Esophagus mucosa (tissue), 1 donor: Measurements from ENCODE around the gene PDLIM3. TPM values are rescaled to one million over a fixed set of nuclear protein-coding genes. Genes with fewer than 3 reads are reported as not detected.
"Not testable (repeated sequence)": the region's sequence is repeated elsewhere in the genome, so short reads cannot be mapped to it uniquely, and the experiment has no call there.

Source experiments
- ATAC-seq: fragments of 200-7000 bp; cut with Tn5 transposase; one replicate; pipeline ENCODE4 v1.9.1; 2020
- total RNA-seq: library from RNA; stranded (reverse); gene quantifications from one replicate; pipeline ENCODE4 v1.2.4, GENCODE V29; 2023
- donor health status: DM: yes; HTN: yes; CAD: no.

PDLIM3 gene
- total RNA-seq, 1 donor from 2014 or later = 6.4 TPM

DNA sequence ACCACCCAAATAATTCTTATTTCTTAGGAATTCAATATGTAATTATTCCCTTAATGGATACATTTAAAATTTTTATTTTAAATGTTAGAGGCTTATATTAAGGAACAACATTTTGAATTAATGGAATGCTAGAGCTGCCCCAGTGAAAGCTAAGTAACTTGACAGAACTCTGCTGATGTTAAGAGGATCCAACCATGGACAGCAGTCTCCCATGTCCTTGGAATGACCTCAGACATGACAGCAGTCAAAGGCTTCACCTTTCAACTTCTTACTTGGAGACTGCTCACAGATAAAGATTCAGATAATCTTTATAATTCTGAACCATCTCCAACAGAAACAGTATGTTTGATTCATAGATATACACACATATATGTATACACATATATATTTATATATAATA is 17.2 kb downstream of the PDLIM3 start:
- no peak for ATAC-seq

GRCh38 chr4:185515248-185515647 is 20.1 kb downstream of the PDLIM3 start:
- no peak for ATAC-seq

DNA sequence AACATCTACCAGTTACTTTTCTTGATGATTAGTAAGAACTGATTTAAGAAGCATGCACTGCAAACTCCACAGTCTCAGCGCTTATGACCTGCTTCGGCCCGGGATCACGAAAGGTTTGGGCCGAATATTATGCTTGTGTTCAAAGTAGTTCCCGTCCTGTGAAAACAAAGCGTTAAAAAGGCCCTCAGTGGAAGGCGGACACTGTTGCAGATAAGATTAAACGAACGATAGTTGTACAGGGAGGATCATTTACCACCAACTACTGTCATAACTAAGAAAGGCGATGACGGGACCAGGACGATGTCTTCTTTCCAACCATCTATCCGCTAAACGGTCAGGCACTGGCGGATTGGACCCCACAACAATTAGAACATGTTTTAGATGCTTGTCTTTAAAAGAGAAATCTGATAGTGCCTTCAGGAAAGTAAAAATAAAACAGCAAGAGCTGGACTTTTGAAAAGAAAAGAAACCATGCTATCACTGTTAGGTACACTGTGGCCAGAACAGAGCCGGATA is 21.1 kb downstream of the PDLIM3 start:
- ATAC-seq = no peak

- ATAC-seq = no peak
Observed at GRCh38 chr4:185513489-185514181, 21.7 kb downstream of the PDLIM3 start.

DNA sequence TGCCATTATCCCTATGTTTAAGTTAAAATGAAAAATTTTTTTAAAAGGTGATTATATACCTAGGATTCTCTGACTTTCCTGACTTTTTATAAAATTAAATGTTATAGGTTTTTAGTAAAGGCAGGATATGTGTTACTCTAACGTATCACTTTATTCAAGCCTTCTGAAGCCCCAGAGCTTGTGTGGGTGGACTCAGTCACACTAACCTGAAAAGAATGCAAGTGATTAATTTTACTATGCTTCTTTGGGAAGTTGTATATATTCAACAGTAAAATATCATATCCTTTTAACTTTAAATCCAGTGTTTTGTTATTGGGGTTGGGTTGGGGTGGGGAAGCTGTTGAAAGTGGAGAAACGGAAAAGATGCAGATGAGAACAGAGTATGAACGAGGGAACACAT is 22.8 kb downstream of the PDLIM3 start:
- no peak for ATAC-seq

- not testable (repeated sequence) for ATAC-seq
Observed at GRCh38 chr4:185511243-185511642, 24.1 kb downstream of the PDLIM3 start.

DNA sequence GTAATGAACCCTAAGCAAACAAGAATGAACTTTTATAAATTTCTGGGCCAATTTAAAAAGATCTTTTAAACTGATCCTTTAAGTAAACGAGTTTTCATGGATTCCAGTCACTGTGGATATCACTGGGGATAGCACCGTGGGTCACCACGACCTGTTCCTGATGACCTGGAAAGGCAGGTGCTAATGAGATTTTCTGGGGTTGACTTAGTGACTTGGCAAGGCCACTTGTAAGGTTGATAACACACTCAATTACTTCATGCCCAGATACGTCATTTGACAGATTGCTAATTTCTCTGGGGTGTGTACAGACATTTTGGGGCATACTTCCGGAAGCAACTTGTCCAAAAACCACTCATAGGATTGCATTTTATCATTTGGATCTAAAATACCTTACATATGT is 24.5 kb downstream of the PDLIM3 start:
- ATAC-seq = no peak

GRCh38 chr4:185508181-185508580 is 27.1 kb downstream of the PDLIM3 start:
- peak; percentile 85 for ATAC-seq

DNA sequence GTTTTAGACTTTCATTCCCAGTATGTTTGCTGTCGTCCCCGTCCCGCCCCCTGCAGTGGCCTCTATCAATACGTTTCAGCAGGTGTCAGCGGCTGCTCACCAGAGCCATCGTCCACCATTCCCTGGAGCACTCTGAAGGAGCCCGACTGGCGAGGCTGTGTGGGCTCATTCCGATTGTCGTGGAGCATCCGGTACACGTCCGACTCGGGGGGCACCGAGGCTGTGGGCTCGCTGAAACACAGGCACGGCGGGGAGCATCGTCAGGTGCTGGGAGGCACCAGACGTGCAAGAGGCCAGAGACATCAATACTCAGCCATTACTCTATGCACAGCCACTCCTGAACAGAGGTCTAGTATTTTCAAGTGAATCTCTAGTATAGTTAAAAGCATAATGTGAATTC is 28.9 kb downstream of the PDLIM3 start:
- no peak for ATAC-seq

- no peak for ATAC-seq
Observed at GRCh38 chr4:185504098-185505047, 30.9 kb downstream of the PDLIM3 start.

- ATAC-seq = no peak
Observed at GRCh38 chr4:185502386-185502785, 32.9 kb downstream of the PDLIM3 start.

GRCh38 chr4:185500576-185500975 is 34.7 kb downstream of the PDLIM3 start:
- ATAC-seq = no peak

DNA sequence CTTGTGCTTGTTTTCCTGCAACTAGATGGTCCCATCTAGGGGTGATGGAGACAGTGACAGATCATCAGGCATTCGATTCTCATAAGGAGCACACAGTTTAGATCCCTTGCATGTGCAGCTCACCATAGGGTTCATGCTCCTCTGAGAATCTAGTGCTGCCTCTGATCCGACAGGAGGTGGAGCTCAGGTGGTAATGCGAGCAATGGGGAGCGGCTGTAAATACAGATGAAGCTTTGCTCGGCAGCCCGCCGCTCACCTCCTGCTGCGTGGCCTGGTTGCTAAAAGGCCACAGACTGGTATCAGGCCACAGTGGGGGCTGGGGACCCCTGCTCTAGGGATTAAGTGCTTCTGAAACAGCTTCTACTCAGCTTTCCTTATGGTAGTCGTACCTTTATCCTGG is 35.3 kb downstream of the PDLIM3 start:
- ATAC-seq = no peak

DNA sequence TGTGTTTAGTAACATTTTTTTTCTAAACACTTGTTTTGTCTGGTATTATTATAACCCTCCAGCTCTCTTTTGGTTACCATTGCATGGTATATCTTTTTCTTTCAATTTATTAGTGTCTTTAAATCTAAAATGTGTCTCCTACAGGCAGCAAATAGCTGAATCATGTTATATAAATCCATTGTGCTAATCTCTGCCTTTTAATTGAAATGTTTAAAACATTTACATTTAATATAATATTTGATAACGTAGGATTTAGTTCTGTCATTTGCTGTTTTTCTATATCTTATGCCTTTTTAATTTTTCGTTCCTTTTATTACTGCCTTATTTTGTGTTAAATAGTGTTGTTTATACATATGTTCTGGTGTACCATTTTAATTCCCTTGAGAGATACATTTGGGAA is 46.7 kb downstream of the PDLIM3 start:
- ATAC-seq = no peak

- ATAC-seq = no peak
Observed at GRCh38 chr4:185481401-185481800, 53.9 kb downstream of the PDLIM3 start.

GRCh38 chr4:185480016-185480732 is 55.1 kb downstream of the PDLIM3 start:
- ATAC-seq = no peak

DNA sequence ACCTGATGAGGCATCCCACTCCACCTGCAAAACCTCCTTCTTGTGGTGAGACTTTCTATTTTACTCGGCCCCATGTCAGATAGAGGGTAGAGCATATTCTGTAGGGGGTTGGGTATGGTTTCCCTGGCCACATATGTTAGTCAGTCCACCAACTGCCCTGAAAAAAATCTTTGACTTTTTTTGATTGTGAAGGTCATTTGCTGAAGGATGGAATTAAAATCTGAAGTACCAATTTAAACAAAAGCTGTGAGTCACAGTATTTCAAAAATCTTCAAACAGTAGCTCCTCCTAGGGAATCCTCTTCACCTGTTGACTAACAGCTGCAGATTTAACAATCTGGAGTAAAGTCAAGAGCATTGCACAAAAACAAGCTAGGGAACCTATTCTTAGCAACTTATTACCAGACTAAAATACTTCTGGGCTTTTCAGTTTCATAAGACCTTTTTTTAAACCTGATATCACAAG is 55.8 kb downstream of the PDLIM3 start:
- ATAC-seq = no peak

GRCh38 chr4:185473247-185473646 is 62.1 kb downstream of the PDLIM3 start:
- ATAC-seq = no peak

GRCh38 chr4:185472103-185472542 is 63.2 kb downstream of the PDLIM3 start:
- no peak for ATAC-seq

DNA sequence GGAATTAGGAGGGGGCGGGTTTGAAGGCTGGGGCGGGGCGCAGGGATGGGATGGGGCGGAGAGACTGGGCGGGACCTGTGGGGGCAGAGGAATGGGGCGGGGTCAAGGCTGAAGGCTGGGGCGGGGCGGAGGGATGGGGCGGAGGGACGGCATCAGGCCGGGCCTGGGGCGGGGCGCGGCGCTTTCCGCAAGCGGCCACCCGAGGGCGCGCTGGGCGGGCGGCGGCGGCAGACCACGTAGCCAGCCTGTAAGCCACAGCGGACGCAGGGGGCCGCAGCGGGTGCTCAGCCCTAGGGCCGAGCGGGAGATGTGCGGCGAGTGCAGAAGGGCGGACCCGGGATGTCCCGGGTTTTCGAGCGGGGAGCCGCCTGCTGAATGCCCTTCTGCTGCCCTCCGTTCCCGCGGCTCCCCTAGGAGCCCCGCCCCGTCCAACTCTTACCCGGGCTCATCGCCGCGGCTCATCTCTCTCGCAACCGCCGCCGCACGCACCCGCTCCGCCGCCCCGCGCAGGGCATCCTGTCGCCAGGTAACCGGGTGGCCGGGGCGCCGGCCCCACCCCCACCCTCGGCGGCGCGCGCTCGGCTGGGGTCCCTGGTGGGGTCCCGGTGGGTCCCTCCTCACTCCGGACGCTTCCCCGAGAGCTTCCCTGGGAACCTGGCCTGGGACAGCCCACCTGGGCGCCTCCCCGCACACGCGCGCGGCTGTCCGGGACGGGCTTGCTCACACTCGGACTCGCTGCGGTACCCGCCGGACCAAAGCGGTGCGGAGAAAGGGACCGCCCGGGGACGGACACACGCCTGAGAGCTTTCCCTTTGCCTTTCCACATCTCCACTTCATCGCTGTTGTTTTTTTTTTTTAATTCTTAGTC is 63.8 kb downstream of the PDLIM3 start, which contains the start of gene CCDC110:
CCDC110 (minus strand) TSS at position 499 of the 868 bp plus-strand sequence; CDS start at position 449, 50 bp downstream.
- peak; percentile 100 for ATAC-seq

- ATAC-seq = peak; percentile 36
Observed at GRCh38 chr4:185470501-185471195, 64.7 kb downstream of the PDLIM3 start.
